Measurements from ENCODE around the gene KIZ.
"Not testable (repeated sequence)": the region's sequence is repeated elsewhere in the genome, so short reads cannot be mapped to it uniquely, and the experiment has no call there.

KIZ gene

GRCh38 chr20:21229163-21229562, 103.3 kb downstream of the KIZ start:
- DNase-seq (ENCODE audit: low spot score) (peak; percentile 46), FAIRE-seq (no peak)

DNA sequence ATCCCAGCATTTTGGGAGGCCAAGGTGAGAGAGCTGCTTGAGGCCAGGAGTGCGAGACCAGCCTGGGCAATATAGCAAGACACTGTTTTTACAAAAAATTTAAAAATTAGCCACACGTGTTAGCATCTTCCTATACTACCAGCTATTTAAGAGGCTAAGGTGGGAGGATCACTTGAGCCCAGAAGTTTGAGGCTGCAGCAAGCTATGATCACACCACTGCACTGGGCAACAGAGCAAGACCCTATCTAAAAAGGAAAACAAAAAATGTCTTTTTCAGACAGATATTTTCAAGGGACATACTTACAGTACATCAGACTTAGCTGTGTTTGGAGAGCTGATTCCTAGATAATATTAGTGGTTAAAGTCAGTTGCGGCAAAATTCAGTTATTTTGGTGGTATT, 104.3 kb downstream of the KIZ start:
- FAIRE-seq (no peak), DNase-seq (ENCODE audit: low spot score) (no peak)

DNA sequence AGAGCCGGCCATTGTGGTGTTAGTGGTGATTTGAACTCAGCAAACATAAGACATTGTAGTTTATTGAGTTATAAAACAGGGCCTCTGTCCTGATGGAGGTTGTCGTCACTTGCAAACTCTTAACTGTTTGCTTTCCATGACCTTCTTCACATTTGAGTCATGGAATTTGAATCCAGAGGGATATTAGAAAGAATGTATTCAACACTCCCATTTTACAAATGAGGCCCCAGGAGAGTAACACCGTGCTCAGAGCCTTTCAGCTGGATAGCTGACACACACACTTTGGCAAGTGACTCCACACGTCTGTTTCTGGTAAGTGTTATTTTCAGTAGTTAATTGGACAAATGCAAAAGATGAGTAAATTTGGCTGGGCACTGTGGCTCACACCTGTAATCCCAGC, 104.8 kb downstream of the KIZ start:
- FAIRE-seq (no peak), DNase-seq (ENCODE audit: low spot score) (no peak)

GRCh38 chr20:21232546-21233280, 106.8 kb downstream of the KIZ start:
- no peak for DNase-seq (ENCODE audit: low spot score)
- FAIRE-seq, result no peak

GRCh38 chr20:21234324-21234723, 108.4 kb downstream of the KIZ start:
- DNase-seq (ENCODE audit: low spot score) (no peak), FAIRE-seq (no peak)

GRCh38 chr20:21234806-21235483, 109.1 kb downstream of the KIZ start:
- FAIRE-seq, result no peak
- no peak for DNase-seq (ENCODE audit: low spot score)

DNA sequence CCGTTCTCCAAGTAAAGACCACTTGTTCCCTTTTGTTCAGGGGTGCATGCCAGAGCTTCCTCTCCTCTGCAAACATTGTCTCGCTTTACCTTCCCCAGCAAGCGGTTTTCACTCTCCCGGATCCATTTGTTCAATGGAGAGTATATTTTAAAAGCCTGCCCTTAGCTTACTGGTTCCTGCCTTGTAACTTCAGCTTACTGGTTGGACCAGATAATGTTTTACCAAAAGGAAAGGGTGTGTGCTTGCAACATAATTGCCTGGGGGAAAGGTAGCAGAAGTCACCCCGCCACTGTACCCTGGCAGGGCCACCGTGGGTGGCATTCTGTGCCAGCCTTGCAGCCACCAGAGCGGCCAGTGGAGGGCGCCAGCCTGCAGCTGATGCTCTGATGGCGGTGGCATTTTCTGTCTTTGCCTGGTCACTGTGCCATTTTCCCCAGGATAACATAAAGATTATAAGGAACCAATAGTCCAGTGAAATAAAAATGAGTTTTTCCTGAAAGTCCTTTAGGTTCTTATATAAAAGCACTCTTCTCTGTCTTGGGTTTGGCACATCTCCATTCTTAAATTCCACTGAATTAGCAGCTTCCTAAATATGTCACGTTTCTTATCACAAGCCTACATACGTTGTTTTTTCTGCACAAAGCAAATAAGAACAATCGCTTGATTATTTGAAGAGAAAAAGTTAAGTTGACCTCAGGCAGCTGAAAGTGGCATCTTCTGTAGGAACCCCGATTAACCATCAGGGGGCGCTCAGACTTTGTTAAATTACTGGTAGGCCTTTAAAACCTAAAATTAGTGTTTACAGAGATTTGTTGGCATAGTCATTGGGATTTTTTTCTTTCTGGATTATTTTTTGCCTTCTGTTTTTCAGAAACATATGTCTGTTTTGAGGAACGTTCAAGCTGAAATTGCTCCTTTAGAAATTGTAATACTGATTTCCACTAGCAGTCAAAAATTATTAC, 109.9 kb downstream of the KIZ start:
- FAIRE-seq, result peak; percentile 64

DNA sequence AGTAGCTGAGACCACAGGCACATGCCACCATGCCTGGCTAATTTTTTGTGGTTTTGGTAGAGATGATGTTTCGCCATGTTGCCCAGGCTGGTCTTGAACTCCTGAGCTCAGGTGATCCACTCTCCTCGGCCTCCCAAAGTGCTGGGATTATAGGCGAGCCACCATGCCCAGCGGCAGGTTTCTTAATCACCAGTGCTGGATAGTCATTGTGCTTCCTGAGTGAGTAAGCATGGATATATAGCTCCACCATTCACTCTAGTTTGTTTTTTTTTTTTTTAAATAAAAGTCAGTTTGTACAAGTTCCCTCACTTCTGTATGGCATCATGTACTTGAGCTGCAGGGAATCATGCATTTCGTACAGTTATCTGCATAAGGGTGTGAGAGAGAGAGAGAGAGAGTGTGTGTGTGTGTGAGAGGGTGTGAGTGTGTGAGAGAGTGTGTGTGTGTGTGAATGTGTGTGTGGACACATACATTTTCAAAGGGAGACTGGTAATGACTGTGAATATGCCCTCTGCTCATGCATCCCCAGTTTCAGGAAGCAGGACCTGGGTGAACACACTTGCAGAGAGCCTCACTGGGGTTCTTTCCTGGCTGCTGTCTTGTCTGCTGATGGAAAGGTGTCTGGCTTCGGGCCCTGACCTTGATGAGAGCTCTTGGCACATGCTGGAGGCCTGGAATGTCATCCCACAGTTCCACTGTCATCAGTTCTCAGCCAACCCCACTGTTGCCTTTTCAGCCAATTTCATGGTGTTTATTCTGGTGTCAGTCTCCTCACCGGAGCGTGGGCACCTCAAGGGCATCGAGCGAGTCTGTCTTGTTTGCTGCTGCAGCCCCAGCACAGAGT, 112.3 kb downstream of the KIZ start:
- no peak for DNase-seq (ENCODE audit: low spot score)
- FAIRE-seq, result no peak

More for the DNA sequence above, 109.9 kb downstream of the KIZ start:
- DNase-seq (ENCODE audit: low spot score), result peak; percentile 33

- DNase-seq (ENCODE audit: low spot score) (no peak), FAIRE-seq (no peak)
Observed at GRCh38 chr20:21238818-21239536, 113.1 kb downstream of the KIZ start.

DNA sequence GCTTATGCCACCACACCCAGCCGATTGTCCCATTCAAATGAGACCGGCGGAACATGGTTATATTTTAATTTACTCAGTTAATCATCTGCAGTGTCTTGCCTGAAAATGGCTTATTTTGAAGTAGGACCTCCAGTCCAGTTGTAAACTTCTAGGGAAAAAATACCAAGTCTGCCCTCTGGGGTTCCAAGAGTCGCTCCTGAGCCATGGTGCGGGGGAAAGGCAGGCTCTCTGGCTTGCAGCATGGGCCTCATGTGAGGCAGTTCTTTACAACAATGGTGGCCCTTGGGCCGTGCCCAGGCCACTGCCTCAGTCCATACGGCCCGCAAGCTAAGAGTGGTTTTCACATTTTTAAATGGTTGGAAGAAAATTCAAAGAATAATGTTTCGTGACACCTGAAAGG, 114.5 kb downstream of the KIZ start:
- FAIRE-seq (no peak), DNase-seq (ENCODE audit: low spot score) (no peak)

DNA sequence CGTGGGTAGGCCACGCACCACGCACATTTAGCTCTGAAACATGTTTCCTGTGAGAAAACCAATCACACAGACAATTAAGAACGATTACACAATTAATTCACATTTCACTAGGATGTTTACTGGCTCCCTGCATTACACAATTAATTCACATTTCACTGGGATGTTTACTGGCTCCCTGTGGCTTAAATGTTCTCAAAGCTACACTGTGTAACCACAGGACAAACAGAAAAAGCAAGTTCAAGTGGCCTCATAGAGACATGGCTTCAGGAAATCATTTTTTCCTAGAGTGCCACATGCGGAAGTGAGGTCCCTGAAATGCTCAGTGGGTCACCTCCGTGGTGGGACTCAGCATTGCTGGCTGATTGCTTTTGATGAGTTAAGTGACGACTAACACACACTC, 115.5 kb downstream of the KIZ start:
- DNase-seq (ENCODE audit: low spot score), result no peak
- FAIRE-seq, result no peak

DNA sequence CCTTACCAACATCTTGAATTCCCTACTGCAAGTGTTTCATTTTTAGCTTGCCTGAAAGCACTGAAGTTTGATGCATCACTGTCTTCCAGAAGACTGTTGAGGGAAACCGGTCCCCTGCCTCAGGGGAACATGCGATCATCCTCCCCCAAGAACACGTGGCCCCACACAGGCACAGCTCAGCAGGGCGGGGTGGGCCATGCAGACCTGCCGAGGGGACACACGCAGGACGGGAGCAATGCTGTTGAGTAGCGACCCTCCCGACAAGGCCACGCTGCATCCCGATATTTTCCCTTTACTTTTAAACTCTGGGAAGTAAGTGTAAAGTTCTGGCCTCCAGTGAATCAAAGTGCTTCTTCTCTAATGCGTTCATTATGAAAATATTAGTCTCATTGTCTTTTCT, 117.9 kb downstream of the KIZ start:
- no peak for FAIRE-seq

DNA sequence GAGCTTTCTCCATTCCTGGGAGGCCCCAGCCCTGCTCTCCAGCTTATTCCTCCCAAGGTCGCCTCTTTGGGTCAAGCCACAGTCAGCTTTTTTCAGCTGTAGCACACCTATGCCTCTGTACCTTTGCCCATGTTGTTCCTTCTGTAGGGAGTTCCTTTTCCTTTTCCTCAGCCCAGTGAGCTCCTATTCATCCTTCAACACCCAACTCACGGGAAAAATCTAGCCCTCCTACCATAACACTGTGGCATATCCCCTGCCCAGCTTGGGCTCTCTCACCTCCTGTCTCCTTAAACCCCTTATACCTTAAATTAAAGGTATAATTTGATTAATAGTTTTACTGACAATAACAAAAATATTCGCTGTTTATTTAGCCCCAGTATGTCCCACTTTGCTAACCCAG, 118.9 kb downstream of the KIZ start:
- DNase-seq (ENCODE audit: low spot score), result no peak
- FAIRE-seq, result no peak

More for the DNA sequence above, 117.9 kb downstream of the KIZ start:
- DNase-seq (ENCODE audit: low spot score), result no peak

GRCh38 chr20:21246161-21246560, 120.3 kb downstream of the KIZ start:
- no peak for DNase-seq (ENCODE audit: low spot score)
- FAIRE-seq, result no peak

DNA sequence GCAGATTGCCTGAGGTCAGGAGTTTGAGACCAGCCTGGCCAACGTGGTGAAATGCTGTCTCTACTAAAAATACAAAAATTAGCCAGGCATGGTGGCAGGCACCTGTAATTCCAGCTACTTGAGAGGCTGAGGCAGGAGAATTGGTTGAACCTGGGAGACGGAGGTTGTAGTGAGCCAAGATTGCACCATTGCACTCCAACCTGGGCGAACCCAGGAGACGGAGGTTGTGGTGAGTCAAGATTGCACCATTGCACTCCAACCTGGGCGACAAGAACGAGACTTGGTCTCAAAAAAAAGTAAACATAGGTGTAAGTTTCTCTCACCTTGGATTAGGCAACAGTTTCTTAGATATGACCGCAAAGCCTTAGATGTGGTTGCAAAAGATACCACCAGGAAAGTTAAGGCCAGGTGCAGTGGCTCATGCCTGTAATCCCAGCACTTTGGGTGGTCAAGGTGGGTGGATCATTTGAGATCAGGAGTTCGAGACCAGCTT, 121.8 kb downstream of the KIZ start:
- not testable (repeated sequence) for DNase-seq (ENCODE audit: low spot score); FAIRE-seq

DNA sequence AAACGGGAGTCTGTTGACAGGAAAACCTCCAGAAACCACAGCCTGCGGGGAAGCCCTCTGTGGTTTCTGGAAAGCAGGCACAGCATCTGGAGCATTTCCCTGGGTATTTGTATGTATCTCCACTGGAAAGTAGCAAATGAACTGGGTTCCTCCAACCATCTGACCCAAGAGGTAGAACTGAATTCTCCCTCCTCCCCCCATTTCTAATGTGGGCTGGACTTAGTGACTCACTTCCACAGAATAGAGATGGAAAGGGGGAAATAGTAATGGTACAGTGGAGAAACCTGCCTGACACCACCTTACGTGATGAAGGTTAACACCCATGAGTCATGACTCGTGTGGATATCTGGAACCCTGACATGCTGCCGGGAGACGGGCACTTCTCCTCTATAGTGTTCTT, 125.4 kb downstream of the KIZ start:
- no peak for FAIRE-seq

DNA sequence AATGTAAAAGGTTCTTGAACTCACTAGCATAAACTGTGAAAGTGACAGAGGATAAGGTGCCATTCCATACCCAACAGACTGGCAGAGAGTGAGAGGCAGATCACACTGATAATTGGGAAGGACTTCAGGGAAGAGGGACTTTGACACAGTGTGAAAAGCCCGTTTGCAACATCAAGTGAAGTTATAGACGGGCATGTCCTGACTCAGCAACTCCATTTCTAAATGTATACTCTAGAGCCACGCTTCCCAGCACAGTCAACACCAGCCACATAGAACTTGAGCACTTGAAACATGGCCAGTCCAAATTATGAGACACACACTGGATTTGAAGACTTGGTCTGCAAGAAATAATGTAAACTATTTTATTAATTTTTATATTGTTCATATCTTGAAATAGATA, 131.3 kb downstream of the KIZ start:
- FAIRE-seq (no peak), DNase-seq (ENCODE audit: low spot score) (no peak)

More for the DNA sequence above, 125.4 kb downstream of the KIZ start:
- peak; percentile 45 for DNase-seq (ENCODE audit: low spot score)

- DNase-seq (ENCODE audit: low spot score), result no peak
- no peak for FAIRE-seq
Observed at GRCh38 chr20:21258411-21258810, 132.5 kb downstream of the KIZ start.

DNA sequence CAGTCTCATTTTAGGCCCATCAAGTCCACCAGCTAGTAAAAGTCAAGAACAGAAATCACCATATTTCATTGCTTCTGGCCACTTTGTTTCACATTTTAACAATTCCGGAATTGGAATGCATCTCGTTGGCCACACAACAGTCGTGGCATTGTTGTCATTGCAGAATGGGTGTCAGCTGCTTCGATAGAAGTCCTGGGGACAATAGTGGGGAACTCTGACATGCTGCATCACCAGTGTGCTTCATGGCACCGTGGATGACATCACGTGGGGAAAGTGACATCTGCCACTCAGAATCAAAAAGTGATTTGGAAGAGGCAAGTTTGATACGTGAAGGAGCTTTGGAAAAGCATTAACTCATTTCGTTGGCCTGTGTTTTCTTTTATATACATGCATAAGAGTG, 133.5 kb downstream of the KIZ start:
- DNase-seq (ENCODE audit: low spot score) (no peak), FAIRE-seq (no peak)

GRCh38 chr20:21262812-21263211, 136.9 kb downstream of the KIZ start:
- DNase-seq (ENCODE audit: low spot score) (no peak), FAIRE-seq (no peak)
